HFFc6 (cell line): ENCODE measurements around the gene NHLRC3. TPM values are rescaled to one million over a fixed set of nuclear protein-coding genes. Genes with fewer than 3 reads are reported as not detected.
"Not testable (repeated sequence)": the region's sequence is repeated elsewhere in the genome, so short reads cannot be mapped to it uniquely, and the experiment has no call there.

Source experiments
- DNase-seq: peaks from one replicate; pipeline ENCODE4 v3.0.0-alpha.2; 2018
- H3K27ac Mint-ChIP-seq: 2 replicates; pipeline ENCODE4 v1.8.0; 2020; ENCODE audit warnings: mild to moderate bottlenecking, mixed read lengths
- H3K27me3 Mint-ChIP-seq: 2 replicates; pipeline ENCODE4 v1.8.0; 2021; ENCODE audit warnings: mild to moderate bottlenecking, moderate library complexity, mixed read lengths; ENCODE audit not compliant: insufficient read depth
- H3K36me3 Mint-ChIP-seq: 2 replicates; pipeline ENCODE4 v1.8.0; 2021; ENCODE audit warnings: low read depth, mixed read lengths
- H3K4me1 Mint-ChIP-seq: 2 replicates; pipeline ENCODE4 v1.8.0; 2020; ENCODE audit warnings: low read depth, mixed read lengths
- H3K4me3 Mint-ChIP-seq: 2 replicates; pipeline ENCODE4 v1.8.0; 2020; ENCODE audit warnings: mild to moderate bottlenecking, moderate library complexity, mixed read lengths
- H3K9me3 Mint-ChIP-seq: 2 replicates; pipeline ENCODE4 v1.8.0; 2020; ENCODE audit warnings: mild to moderate bottlenecking, mixed read lengths
- CTCF ChIP-seq: fragments of 200-600 bp; sonication (generic); IDR thresholded peaks from 2 replicates; pipeline ENCODE4 v1.5.0; 2021; ENCODE audit warnings: antibody characterized with exemption, mild to moderate bottlenecking
- total RNA-seq, 6 experiments: library from RNA; stranded (reverse); fragmentation: NEBNext Ultra II Directional; extraction: Animal tissue kit (Norgen Biotek cat#: 25700); gene quantifications; 2 replicates in 1 of 6; 3 replicates in 5 of 6; pipeline ENCODE4 v1.2.3, GENCODE V29; 2021

Gene NHLRC3
- total RNA-seq, 6 experiments from 2014 or later: 7.3 to 9.6 (median 7.8) TPM

DNA sequence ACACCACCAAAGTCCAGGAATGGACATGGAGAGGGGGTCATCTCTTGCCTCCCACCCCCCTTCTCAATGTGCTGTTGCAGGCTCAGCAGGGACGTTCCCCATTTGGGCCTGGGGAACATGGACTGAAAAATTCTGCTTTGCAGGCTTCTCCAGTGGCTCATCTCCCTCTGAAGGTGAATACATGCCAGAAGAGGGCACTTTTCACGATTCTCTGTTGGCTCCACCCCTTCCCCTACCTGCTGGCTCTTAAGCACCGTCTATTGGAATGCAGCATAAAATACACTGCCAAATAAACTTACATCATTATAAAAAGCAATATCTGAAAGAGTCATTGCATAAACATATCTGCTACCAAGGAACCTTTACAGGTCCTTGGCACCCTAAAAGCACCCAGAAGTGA lies 35.7 kb downstream of the NHLRC3 start:
- Mint-ChIP-seq H3K36me3 (no peaks in the 10 kb centered on the region), H3K27me3 (peaks cover 3% of the 10 kb centered on the region; the same call in 1 of the 2 replicates), H3K4me1 (no peaks in the 10 kb centered on the region), H3K9me3 (no peaks in the 10 kb centered on the region), H3K4me3 (no peak overlapping the region), H3K27ac (no peak overlapping the region)
- no peak for DNase-seq
- TF ChIP-seq CTCF: no peak

GRCh38 chr13:39086251-39086945 lies 48.1 kb downstream of the NHLRC3 start:
- not testable (repeated sequence) for H3K27ac Mint-ChIP-seq, H3K4me3 Mint-ChIP-seq, H3K36me3 Mint-ChIP-seq, H3K27me3 Mint-ChIP-seq, H3K9me3 Mint-ChIP-seq, H3K4me1 Mint-ChIP-seq, DNase-seq

DNA sequence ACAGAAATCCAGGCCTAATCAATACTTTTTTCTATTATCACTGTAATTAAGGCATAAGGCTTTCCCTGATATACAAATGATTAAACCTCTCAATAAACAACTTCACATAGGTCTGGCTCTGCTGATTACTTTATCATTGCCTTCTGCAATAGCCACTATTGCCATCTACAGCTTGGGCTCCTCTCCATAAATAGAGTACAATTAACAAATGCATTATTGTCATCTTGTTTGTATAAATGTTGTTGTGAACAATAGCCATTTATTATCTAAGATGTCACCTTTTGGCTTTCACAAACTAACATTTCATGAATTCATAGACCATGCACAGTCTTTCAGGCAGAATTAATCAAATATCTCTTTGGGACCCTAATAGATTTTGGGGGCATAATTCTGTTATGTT lies 53.3 kb downstream of the NHLRC3 start:
- Mint-ChIP-seq H3K27me3 (peaks cover 8% of the 10 kb centered on the region; the same call in 1 of the 2 replicates), H3K4me3 (no peak overlapping the region), H3K9me3 (no peaks in the 10 kb centered on the region), H3K4me1 (no peaks in the 10 kb centered on the region), H3K36me3 (no peaks in the 10 kb centered on the region), H3K27ac (no peak overlapping the region)
- TF ChIP-seq CTCF: no peak
- no peak for DNase-seq

- DNase-seq: no peak
- no peak for TF ChIP-seq CTCF
- H3K27me3 Mint-ChIP-seq: peaks cover 8% of the 10 kb centered on the region; the same call in 1 of the 2 replicates
- H3K36me3 Mint-ChIP-seq: no peaks in the 10 kb centered on the region
- H3K4me1 Mint-ChIP-seq: no peaks in the 10 kb centered on the region
- H3K9me3 Mint-ChIP-seq: no peaks in the 10 kb centered on the region
- H3K27ac Mint-ChIP-seq: no peak overlapping the region
- H3K4me3 Mint-ChIP-seq: no peak overlapping the region
Measured at GRCh38 chr13:39095500-39095899, 57.2 kb downstream of the NHLRC3 start.

- Mint-ChIP-seq H3K36me3 (no peaks in the 10 kb centered on the region), H3K4me3 (no peak overlapping the region), H3K4me1 (no peaks in the 10 kb centered on the region), H3K27me3 (peaks cover 4% of the 10 kb centered on the region; the same call in 1 of the 2 replicates), H3K27ac (no peak overlapping the region), H3K9me3 (no peaks in the 10 kb centered on the region)
- TF ChIP-seq CTCF: no peak
- no peak for DNase-seq
Measured at GRCh38 chr13:39099231-39099630, 61.0 kb downstream of the NHLRC3 start.

Other genes starting within 250 kb of the NHLRC3 start
- not detected for gene STOML3, start 47.6 kb upstream of the NHLRC3 start, total RNA-seq
- 10 to 100 TPM; 15.2 to 19.6 (median 18.3) TPM for gene PROSER1, start 367 bp upstream of the NHLRC3 start, total RNA-seq